ENCODE measurements around the gene FUBP1.

DNA sequence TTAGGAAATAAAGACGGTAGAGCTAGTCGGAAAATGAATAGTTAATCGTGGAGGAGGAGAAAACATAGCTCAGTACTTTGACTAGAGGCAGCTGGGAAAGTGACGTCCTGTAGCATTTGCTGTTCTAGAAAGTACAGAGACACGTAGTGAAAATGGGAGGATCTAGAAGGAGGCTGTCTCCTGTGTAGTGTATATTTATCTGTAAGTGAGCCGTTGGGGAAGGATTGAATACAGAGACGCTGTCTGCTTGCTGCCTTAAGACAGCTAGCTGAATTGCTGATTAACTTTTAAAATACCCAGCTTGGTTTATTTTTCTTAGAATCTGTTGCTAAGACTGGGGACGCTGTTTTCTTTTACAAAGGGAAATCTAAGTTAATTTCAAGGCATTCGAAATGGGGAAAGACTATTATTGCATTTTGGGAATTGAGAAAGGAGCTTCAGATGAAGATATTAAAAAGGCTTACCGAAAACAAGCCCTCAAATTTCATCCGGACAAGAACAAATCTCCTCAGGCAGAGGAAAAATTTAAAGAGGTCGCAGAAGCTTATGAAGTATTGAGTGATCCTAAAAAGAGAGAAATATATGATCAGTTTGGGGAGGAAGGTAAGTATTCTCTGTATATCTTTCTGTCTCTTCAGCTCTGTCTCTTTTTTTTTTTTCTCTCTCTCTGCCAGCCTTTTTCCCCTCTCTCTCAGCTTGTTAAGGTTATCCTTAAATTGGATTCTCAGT is 26.0 kb upstream of the FUBP1 start, which contains the start of gene DNAJB4:
- TF ChIP-seq CTCF (IDR thresholded peaks at IDR 0.05) (peak in 1 of 3 donors; percentile 25), POLR2AphosphoS5 (IDR thresholded peaks at IDR 0.05) (peak in 2 of 3 donors; percentile 81 to 94)
